Ishikawa (cell line): ENCODE measurements around the gene GFRA1.

ENCODE experiments used
- CEBPB ChIP-seq: IDR thresholded peaks from 2 replicates; pipeline ENCODE4 v1.6.1; 2012
- CREB1 ChIP-seq: IDR thresholded peaks from 2 replicates; pipeline ENCODE4 v1.6.1; 2012; ENCODE audit warnings: low read depth
- EGR1 ChIP-seq: IDR thresholded peaks from 2 replicates; pipeline ENCODE4 v1.6.1; 2012
- EP300 ChIP-seq: IDR thresholded peaks from 2 replicates; pipeline ENCODE4 v1.6.1; 2012; ENCODE audit warnings: borderline replicate concordance
- FOXM1 ChIP-seq: IDR thresholded peaks from 2 replicates; pipeline ENCODE4 v1.6.1; 2012; ENCODE audit warnings: low read depth, borderline replicate concordance
- MAX ChIP-seq: IDR thresholded peaks from 2 replicates; pipeline ENCODE4 v1.6.1; 2012
- NFIC ChIP-seq: IDR thresholded peaks from 2 replicates; pipeline ENCODE4 v1.6.1; 2012
- RAD21 ChIP-seq: IDR thresholded peaks from 2 replicates; pipeline ENCODE4 v1.6.1; 2012; ENCODE audit warnings: low read depth
- REST ChIP-seq: IDR thresholded peaks from 2 replicates; pipeline ENCODE4 v1.6.1; 2012; ENCODE audit warnings: low read depth, mild to moderate bottlenecking
- TAF1 ChIP-seq: IDR thresholded peaks from 2 replicates; pipeline ENCODE4 v1.6.1; 2012; ENCODE audit warnings: low read depth, mild to moderate bottlenecking
- TCF12 ChIP-seq: IDR thresholded peaks from 2 replicates; pipeline ENCODE4 v1.6.1; 2012; ENCODE audit warnings: low read depth
- TEAD4 ChIP-seq: IDR thresholded peaks from 2 replicates; pipeline ENCODE4 v1.6.1; 2012
- USF1 ChIP-seq: IDR thresholded peaks from 2 replicates; pipeline ENCODE4 v1.6.1; 2012
- YY1 ChIP-seq: IDR thresholded peaks from 2 replicates; pipeline ENCODE4 v1.6.1; 2012; ENCODE audit warnings: low read depth

- TF ChIP-seq MAX: no peak
- no peak for TF ChIP-seq RAD21
- no peak for TF ChIP-seq EP300
- TF ChIP-seq USF1: no peak
- no peak for TF ChIP-seq REST
- no peak for TF ChIP-seq CEBPB
- no peak for TF ChIP-seq TCF12
- no peak for TF ChIP-seq CREB1
- no peak for TF ChIP-seq TEAD4
- no peak for TF ChIP-seq YY1
- no peak for TF ChIP-seq FOXM1
- TF ChIP-seq TAF1: no peak
- no peak for TF ChIP-seq NFIC
- no peak for TF ChIP-seq EGR1
These were observed 32.7 kb downstream of the GFRA1 start for GRCh38 chr10:116240157-116240950.
